Loucy (cell line): ENCODE data around the gene KATNIP.

Source experiments
- CTCF ChIP-seq: fragments of 200-600 bp; sonication (generic); conservative IDR thresholded peaks from 2 replicates; pipeline ENCODE4 v1.5.1; 2014; ENCODE audit warnings: mild to moderate bottlenecking, antibody characterized with exemption, low read length
- EZH2phosphoT487 ChIP-seq: fragments of 200-600 bp; IDR thresholded peaks from 2 replicates; pipeline ENCODE4 v1.6.1; 2018; ENCODE audit warnings: antibody characterized with exemption, mild to moderate bottlenecking, moderate library complexity, borderline replicate concordance

GRCh38 chr16:27503662-27504061 is 46.3 kb upstream of the KATNIP start:
- TF ChIP-seq CTCF (no peak), EZH2phosphoT487 (no peak)
